HG03521 (cell line): ENCODE measurements around the gene FAM168B.
"Not testable (repeated sequence)": the region's sequence is repeated elsewhere in the genome, so short reads cannot be mapped to it uniquely, and the experiment has no call there.

Experiments
- ATAC-seq: cut with Tn5 transposase; IDR thresholded peaks from one replicate; pipeline ENCODE4 v1.9.1; 2021; ENCODE audit warnings: mild to moderate bottlenecking, moderate library complexity; ENCODE audit not compliant: unreplicated experiment

FAM168B gene

GRCh38 chr2:131103165-131103564 is 9.9 kb upstream of the FAM168B start:
- no peak for ATAC-seq

GRCh38 chr2:131094463-131095281 is 1.4 kb upstream of the FAM168B start:
- ATAC-seq, result no peak

- ATAC-seq, result peak; percentile 63
Measured at GRCh38 chr2:131093696-131094462, 619 bp upstream of the FAM168B start.

- ATAC-seq, result no peak
Measured at GRCh38 chr2:131092458-131093005, 728 bp downstream of the FAM168B start.

- no peak for ATAC-seq
Measured at GRCh38 chr2:131085646-131086045, 7.6 kb downstream of the FAM168B start.

GRCh38 chr2:131081190-131081589 is 12.1 kb downstream of the FAM168B start:
- no peak for ATAC-seq

GRCh38 chr2:131079931-131080330 is 13.3 kb downstream of the FAM168B start:
- ATAC-seq, result not testable (repeated sequence)

GRCh38 chr2:131077966-131078365 is 15.3 kb downstream of the FAM168B start:
- no peak for ATAC-seq

- ATAC-seq, result no peak
Measured at GRCh38 chr2:131077182-131077846, 15.9 kb downstream of the FAM168B start.

- no peak for ATAC-seq
Measured at GRCh38 chr2:131076707-131077106, 16.6 kb downstream of the FAM168B start.

- ATAC-seq, result not testable (repeated sequence)
Measured at GRCh38 chr2:131075578-131075977, 17.7 kb downstream of the FAM168B start.

- ATAC-seq, result not testable (repeated sequence)
Measured at GRCh38 chr2:131068172-131068571, 25.1 kb downstream of the FAM168B start.

- no peak for ATAC-seq
Measured at GRCh38 chr2:131067465-131068125, 25.7 kb downstream of the FAM168B start.

GRCh38 chr2:131064589-131065512 is 28.4 kb downstream of the FAM168B start:
- ATAC-seq, result no peak

- ATAC-seq, result no peak
Measured at GRCh38 chr2:131063501-131064283, 29.6 kb downstream of the FAM168B start.

GRCh38 chr2:131058920-131059319 is 34.3 kb downstream of the FAM168B start:
- no peak for ATAC-seq

- ATAC-seq, result no peak
Measured at GRCh38 chr2:131058214-131058843, 34.9 kb downstream of the FAM168B start.

GRCh38 chr2:131056932-131057287 is 36.4 kb downstream of the FAM168B start:
- no peak for ATAC-seq
